Testis (tissue), 2 donors: Measurements from ENCODE around the gene STARD3NL.
"Not testable (repeated sequence)": the region's sequence is repeated elsewhere in the genome, so short reads cannot be mapped to it uniquely, and the experiment has no call there.

Experiments used
- CTCF ChIP-seq, 3 experiments: fragments of 450-650 bp in 2 of 3; fragments of 200-600 bp in 1 of 3; sonication (generic) in 1 of 3; IDR thresholded peaks; one replicate each; pipeline ENCODE4 v1.5.1; 2016 to 2019; ENCODE audit warnings: antibody characterized with exemption in 3 of 3, mild to moderate bottlenecking in 2 of 3, moderate library complexity in 1 of 3
- POLR2A ChIP-seq: fragments of 450-650 bp; IDR thresholded peaks from one replicate; pipeline ENCODE4 v1.6.1; 2017; ENCODE audit warnings: antibody characterized with exemption, mild to moderate bottlenecking, moderate library complexity

- not testable (repeated sequence) for TF ChIP-seq POLR2A; CTCF (IDR thresholded peaks at IDR 0.05)
These were observed 81.1 kb downstream of the STARD3NL start for GRCh38 chr7:38259157-38259556.
